Measurements from ENCODE around the gene P2RY2.
"Not testable (repeated sequence)": the region's sequence is repeated elsewhere in the genome, so short reads cannot be mapped to it uniquely, and the experiment has no call there.

Gene P2RY2

DNA sequence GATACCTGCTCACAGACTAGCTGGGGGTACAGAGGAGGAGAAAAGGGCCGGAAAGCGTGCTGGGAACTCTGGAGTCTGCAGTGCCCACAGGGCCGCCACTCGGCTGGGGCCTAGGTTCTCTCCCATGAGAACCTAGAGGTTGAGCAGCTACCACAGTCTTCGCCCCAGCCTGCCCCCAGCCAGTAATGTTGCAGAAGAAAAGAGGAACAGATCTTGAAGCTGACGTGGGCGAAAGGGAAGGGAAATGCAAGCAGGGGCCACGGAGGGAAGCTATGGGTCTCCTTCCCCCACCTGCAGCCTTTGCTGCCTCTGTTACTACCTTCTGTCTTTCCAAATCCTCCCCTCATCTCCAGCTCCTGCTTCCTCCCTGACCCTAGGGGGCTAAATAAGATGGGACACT is 28.8 kb upstream of the P2RY2 start:
- no peak for DNase-seq

DNA sequence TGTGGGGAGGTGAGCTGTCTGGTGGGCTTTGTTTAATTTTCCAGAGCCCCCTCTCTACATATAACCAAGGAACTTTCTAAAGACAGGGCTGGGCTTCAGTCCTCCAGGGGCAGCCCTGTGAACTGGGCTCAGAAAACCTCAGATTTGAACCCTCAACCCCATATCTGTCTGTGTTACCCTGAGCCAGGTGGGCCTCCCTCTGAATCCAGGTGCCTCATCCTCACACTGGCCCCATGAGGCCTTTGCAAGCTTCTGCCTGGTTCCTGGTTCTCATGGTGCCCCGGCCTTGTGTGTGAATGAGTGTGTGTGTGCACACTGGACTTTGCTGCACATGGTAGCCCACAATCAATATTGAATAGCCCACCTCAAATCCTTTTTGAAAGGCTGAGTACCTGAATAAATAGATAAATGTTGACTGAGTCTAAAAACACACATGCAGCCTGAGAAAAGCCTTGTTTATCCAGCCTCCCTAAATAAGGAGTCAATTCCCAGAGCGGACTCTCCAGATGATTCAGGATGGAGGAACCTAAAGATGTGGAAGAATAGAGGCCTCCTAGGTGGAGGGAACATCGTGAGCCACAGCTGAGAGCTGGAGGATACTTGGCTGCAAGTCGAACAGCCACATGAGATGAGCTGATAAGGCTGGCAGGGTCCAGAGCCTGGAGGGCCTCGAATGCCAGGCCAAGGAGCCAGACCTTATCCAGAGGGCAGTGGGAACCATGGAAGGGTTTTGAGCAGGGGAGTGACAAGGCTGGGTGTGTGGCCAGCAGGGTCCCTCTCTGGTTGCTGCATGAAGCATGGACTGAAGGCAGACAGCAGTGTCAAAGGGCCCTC is 28.1 kb upstream of the P2RY2 start:
- DNase-seq: no peak

DNA sequence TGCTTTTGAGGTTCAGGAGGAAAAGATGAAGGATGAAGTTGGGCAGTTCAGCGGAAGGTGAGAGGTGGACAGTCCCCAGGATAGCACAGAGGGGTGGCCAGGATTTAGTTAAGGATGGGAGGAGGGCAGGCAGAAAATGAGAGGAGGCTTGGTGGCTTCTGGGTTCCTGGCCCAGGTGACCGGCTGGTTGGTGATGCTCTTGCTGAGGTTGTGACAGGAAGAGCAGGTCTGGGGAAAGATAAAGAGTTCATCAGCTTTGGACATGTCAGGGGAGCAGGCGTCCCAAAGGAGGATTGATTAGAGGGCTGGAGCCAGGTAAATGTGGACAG is 27.6 kb upstream of the P2RY2 start:
- no peak for DNase-seq

DNA sequence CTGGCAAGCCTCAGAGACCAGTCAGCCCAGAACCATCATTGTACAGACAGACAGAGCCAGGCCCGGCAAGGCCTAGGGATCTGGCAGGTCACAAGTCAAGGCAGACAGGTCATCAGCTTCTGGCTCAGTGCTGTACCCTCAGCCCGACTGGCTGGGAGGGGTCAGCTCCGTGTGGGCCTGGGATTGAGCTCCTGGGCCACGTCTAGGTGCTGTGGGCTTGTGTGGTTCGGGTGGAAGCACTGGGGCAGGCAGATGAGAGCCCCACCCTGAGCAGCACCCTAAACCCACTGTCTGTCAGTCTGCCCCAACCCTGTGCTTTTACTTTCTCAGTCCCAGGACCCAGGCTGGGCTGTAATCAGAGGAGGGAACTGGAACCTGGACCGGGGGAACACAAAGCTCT is 26.9 kb upstream of the P2RY2 start:
- no peak for DNase-seq

DNA sequence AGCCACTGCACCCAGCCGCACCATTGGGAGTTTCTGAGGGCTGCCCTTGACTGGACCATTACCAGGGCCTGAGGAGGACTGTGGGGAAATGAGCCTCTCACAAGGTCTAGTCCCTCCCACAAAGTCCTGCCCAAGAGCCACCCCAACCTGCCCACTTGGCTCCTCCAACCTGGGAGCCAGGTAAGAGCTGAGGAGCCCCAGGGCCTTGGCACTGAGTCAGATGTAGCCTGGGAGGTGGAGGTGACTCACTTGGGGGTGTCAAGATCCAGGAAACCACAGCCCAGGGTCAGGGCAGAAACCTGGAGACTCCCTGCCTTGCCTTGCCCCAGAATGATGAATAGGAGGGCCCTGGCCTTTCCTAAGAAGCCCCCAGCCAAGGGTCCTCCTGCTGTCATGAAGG is 25.8 kb upstream of the P2RY2 start:
- DNase-seq: no peak

DNA sequence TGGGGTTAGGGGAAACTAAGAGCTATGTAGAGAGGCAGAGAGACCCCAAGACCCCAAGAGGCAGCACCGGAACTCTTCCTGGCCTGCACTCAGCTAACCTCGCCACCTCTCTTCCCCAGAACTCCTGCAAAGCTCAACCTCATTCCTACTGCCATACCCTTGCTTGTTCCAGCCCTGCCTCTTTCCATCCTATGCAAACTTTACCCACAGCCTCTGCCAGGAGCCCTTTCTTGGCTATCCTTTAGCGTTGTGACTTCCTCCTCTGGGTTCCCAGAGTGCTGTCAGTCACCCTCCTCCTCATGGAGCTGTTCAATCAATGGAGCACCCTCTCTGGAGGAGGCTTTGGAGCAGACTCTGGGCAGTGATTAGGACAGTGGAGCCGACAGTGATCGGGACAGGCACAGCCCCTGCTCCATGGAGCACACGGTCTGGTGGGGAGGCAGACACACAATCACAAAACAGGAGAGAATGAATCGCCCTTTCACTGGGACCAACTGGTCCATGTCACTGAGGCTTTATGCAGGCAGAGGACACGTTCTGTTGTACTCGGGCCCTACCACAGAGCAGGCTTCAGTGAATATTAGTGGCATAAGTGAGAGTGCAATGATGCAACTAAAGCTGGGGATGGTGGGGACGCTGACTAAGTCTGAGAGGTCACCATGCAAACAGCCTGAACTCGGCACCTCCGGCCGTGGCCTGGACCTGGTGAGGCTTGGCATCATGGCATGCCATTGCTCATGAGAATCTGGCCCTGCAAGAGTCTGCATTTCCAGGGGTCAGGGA is 24.6 kb upstream of the P2RY2 start:
- DNase-seq: no peak

DNA sequence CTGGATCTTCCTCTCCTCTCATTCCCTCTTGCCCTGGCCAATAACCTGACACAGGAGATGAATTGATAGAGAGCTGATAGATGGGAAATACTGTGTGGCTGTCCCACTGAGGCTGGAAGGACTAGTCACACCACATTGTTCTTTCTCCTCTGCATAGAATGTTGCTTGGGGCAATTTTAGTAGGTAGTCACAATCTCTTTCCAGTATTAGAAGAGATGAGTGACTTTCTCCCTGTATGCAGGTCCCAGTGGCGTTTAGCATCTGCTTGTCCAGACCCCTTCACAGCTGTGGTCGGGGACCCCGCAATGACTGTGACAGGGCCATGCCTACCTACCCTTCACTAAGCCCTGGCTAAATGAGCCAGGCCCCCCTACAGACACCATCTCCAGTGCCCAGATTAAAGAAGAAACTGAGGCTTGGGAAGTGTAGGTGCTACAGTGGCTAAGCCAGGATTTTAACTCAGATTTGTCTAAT is 24.0 kb upstream of the P2RY2 start:
- no peak for DNase-seq

DNA sequence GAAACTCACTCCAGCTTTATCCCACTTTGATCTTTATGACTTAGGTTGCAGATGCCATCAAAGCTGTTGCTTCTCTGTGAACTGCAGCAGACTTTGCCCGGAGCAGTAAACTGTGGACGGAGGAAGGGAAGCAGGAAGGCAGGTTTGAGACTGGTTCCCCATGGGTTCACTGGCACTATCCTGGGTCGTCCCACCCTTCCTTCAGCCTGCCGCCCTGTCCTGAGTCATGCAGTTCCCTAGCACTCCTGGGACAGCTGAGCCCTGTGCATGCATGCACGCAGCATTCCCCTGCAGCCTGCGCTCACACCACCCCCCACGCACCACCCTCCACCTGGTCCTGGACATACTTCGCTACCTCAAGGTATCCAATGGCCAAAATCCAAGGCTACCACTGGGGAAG is 23.5 kb upstream of the P2RY2 start:
- no peak for DNase-seq

DNA sequence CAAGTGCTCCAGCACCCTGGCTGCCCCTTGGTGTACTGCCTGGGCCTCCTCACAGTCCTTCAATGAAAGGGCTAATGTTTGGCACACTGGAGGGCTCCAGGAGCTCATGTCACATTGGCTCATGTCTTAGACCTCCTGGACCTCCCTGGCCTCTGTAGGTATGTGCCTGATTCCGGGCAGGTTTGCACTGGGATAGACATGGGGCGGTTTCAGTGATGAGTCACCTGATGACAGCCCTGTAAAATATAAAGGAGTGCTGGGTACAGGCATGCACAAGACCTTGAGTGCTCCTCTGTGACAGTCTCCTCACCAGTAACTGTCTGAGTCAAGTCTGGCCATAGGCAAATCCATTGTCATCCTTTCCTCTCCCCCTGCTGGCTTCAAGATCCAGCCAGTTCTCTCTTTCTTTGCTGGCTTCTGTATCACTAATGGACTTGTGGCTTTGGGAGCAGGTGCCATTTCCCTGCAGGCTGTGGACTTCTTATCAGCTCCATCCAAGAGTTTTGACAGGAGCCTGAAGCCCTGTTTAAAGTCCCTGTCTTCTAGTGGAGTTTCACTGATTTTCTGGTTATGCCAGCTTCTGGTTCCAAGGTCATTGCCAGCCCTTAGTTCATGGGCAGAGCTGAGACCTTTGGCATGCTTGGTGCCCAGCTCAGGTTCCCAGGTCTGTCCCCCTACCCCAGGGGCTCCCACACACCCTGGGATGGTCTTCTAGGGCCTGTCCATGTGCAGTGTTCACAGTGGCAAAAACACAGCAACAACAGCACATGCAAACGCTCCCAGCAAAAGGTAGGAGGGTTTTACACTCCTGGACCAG is 22.7 kb upstream of the P2RY2 start:
- no peak for DNase-seq

DNA sequence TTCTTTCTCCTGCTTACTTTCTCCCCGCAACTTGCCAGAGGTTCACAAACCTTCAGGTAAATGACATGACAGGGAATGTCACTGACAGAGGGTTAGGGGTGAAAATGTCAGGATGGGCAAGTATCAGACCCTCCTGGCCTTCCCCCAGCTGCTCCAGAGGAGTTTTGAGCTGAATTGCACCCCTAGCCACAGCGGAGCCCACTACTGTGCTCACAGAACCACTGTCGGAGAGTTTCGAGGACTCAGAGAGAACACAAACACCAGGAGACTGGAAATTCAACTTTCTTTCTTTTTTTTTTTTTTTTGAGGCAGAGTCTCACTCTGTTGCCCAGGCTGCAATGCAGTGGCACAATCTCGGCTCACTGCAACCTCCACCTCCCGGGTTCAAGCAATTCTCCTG is 21.5 kb upstream of the P2RY2 start:
- DNase-seq: no peak

DNA sequence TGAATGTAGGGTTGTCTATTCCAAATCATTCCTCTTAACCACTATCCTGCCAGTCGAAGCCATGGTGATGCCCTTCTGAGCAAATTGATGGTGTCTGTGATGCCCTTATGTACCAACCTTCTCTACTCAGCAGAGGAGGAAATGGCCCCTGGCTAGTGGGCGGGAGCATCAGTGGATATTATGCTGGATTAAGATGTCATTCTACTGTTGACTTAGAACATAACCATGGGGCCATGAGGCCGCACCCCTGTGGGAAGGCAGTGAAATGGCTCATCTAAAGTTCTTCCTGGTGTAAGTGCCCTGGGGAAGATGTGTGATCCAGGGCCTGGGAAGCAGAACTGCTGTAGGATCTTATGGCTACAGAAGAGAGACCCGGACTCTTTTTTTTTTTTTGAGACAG is 20.7 kb upstream of the P2RY2 start:
- no peak for DNase-seq

DNA sequence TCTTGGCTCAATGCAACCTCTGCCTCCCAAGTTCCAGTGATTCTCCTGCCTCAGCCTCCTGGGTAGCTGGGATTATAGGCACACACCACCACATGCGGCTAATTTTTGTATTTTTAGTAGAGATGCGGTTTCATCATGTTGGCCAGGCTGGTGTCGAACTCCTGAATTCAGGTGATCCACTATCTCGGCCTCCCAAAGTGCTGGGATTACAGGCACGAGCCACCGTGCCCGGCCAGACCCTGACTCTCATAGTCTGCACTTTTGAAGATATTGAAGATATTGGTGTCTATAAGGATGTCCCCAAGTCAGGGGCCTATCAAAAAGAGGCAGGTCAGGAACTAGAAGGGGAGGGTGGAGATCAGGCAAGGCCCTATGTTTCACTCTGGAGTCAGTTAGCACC is 20.3 kb upstream of the P2RY2 start:
- DNase-seq: not testable (repeated sequence)

DNA sequence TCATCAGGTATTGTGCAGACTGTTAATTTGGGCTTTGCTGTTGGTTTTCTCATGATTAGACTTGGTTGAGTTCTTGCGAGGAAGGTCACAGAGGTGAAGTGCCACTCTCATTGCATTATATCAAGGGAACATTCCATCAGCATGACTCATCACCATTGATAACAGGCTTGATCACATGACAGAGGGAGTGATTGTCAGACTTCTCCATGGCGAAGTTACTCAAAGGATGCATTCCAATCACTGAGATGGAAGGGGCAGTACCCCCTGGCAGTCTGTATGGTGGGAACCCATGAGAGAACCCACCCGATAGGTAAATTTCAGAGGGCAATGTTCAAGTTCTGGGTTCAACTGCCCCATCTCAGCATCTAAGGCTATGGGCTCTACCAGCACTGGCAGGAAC is 19.4 kb upstream of the P2RY2 start:
- DNase-seq: no peak

DNA sequence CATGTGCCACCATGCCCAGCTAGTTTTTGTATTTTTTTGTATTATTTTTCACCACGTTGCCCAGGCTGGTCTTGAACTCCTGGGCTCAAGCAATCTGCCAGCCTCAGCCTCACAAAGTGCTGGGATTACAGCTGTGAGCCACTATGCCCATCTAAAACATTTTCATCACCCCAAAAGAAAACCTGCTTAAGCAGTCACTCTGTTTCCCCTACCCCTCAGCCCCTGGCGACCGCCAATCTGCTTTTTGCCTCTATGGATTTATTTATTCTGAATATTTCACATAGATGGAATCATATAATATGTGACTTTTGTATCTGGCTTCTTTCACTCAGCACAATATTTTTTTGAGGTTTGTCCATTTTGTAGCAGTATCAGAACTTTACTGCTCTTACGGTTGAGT is 18.6 kb upstream of the P2RY2 start:
- DNase-seq: no peak

DNA sequence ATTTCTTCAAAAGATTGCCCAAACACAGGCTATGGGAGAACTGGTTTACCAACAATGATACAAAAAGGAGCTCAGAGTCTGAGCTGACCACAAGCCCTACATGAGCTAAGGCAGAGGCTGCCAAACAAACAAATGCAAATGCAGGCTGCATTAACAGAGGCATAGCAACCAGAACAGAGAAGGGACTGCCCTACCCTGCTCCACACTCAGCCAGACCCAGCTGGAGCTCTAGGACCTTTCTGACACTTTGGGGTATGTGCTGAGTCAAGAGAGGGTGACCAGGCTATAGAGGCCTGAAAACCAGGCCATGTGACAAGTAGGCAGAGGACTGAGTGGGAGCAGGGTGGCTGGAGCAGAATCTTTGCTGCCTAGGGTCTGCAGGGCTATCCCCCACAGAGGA is 17.8 kb upstream of the P2RY2 start:
- DNase-seq: no peak

DNA sequence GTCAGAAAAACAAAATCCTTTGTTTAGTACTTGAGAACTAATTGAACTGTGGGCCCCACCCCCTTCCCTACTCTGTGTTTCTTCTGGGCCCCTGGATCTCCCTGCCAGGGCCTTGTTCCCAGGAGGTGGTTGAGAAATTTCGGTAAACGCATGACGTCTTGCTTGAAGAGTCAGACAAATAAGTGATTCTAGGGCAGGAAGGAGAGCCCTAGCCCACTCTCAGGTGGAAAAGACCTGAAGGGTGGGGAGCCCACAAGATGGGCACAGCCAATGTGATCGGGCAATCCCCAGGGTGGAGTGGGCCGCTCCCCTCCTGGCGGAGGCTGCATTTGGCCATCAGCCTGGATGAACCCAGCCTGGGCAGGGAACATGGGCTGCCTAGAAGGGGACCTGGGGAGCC is 16.8 kb upstream of the P2RY2 start:
- DNase-seq: no peak

DNA sequence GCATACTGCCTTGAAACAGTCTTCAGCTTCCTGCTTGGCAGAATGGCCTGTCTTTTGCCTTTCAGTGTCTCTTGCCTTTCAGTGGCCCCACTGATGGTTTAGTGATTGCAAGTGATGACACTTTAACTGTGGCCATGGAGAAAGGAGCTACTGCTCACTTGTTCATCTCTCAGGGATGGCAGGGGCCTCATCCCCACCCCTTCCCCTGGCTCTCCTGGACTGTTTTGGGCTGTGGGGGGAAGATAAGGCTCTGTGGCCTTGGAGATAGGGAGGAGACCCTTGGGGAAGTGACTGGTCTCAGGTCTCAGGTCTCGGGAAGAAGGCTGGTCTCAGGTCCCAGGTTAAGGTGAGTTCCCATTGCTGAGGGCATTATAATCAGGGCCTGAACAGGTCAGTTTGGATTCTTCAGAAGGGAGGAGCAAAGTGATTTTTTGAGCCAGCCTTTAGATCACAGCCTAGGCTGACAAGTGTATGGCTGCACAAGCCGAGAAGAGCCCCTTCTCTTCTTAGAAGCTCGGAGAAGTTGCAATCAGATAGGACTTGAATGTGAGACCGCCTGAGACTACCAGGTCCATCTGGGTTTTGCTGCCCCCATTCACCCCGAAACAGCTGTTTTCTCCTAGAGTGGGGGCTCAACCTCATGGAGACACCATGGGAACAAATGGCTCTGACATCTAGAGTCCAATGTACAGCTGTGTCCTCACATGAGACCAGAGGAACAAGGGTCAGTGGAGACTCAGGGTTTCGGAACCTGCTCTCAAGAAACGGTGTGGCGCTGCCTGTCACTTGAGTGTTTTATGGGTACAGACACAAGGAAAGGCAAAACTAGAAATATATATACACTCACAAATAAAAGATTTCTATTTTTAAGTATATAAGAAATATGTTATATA is 15.9 kb upstream of the P2RY2 start:
- no peak for DNase-seq

DNA sequence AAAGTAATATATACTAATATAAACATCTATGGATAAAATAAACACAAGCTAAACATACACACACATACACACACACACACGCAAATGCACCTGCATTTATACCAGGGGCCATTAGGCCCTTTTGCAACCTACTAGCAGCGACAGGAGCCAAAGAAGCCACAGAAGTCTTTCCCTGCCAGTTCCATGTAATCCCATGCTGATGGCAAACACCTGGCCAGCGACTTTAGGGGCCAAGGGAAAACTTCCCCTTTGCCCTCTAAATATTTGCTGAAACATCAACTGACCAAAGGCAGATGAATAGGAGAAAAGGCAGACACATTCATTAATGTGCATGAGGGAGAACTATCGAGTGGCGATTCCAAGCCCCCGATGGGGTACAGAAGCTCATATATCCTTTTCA is 14.8 kb upstream of the P2RY2 start:
- DNase-seq: no peak

DNA sequence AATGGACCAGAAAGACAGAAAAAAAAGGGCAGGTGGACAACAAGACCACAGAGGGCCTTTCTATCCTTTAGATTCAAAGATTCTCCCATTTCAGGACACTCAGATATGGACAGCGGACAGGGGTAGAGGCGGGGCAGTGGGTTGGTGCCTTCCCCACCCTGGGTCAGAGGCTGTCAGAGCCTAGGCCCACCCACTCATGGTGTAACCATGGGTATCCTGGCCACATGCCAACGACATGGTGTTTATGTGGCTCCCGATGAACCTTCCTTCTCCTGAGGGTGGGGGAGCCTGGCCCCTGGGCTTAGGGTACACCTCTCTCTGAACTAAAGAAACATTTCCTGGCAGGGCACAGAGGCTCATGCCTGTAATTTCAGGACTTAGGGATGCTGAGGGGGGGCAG is 14.3 kb upstream of the P2RY2 start:
- no peak for DNase-seq

DNA sequence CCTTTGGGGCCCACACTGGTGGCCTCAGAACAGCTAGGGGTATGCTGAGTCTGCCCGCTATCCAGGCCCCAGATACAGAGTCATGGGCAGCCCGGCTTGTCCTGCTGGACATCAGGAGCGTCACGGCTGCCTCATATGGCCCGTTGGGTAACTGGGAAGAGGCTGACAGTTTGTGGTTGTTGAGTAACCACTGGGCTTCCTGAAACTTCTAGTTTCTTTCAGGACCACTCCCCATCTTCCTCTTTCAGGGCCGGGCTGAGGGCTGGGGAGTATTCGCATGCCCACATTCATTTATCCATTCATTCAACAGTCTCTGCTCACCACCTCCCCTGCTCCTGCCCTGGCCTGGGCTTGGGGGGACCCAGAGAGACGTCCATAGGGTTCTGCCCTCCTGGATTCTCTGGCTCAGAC is 13.4 kb upstream of the P2RY2 start:
- DNase-seq: no peak

DNA sequence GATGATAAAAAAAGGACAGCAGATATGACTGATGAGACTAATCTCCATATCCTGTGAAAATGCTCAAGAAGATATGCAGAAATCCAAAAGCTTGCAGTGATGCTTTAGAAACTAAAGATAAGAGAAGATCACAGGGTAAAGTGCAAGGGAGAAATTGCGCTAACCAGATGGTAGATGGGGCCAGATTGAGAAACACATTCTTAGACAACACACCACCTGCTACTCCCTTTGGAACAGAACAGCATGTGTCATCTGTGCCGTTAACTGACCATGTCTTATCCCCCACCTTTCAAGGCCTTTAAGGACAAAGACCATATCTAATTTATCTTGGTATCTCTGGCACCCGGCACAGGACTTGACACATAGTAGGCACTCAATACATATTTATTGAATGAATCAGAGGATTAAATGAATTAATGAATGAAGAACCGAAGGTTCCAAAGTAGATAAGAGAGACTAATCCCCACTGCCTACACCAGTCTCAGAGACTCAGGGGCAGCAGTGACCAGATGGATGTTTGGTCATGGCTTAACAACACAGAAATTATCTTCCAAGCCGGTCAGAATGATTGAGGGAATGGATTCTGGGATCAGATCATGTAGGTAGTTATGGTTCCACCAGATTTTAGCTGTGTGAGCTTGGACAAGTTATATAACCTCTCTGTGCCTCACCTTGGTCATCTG is 12.3 kb upstream of the P2RY2 start:
- peak; percentile 59 for DNase-seq

DNA sequence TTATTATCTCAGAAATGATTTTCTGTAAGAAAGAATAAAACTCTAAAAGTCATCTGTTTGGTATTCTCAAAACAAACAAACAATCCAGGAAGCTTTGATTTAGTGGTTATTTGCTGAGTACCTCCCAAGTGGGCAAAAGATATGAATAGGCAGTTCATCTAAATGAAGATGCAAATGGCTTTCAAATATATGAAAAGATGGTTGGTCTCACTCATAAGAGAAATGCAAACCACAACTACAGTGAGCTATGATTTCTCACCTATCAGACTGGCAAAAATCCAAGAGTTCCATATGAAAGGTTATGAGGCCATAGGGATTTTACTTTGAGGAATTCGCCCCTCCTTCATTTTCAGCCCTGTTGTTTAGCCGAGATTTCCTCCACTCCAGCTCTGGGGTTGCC is 11.3 kb upstream of the P2RY2 start:
- DNase-seq: no peak

Measured in DMS 273 treated with DMSO at 0.1 percent for 48 hours (cell line).